H4 (cell line): Measurements from ENCODE around the gene S100A6. TPM values are rescaled to one million over a fixed set of nuclear protein-coding genes. Genes with fewer than 3 reads are reported as not detected.
"Not testable (repeated sequence)": the region's sequence is repeated elsewhere in the genome, so short reads cannot be mapped to it uniquely, and the experiment has no call there.

Experiments used
- DNase-seq: peaks from one replicate; pipeline ENCODE4 v3.0.0-alpha.2; 2015; ENCODE audit warnings: low spot score
- total RNA-seq: library from RNA; depleted of rRNA; stranded (reverse); fragments of >200 nt; shearing (Covaris generic); gene quantifications from 2 replicates; pipeline ENCODE4 v1.2.3, GENCODE V29; 2014

The S100A6 gene
- total RNA-seq, 1 experiment from 2014 or later: 469 TPM

GRCh38 chr1:153563991-153564390 is 28.2 kb upstream of the S100A6 start:
- DNase-seq: no peak

- no peak for DNase-seq
These were observed 27.7 kb upstream of the S100A6 start for GRCh38 chr1:153563483-153563901.

GRCh38 chr1:153562021-153562420 is 26.2 kb upstream of the S100A6 start:
- not testable (repeated sequence) for DNase-seq

GRCh38 chr1:153561466-153561985 is 25.7 kb upstream of the S100A6 start:
- DNase-seq: no peak

DNA sequence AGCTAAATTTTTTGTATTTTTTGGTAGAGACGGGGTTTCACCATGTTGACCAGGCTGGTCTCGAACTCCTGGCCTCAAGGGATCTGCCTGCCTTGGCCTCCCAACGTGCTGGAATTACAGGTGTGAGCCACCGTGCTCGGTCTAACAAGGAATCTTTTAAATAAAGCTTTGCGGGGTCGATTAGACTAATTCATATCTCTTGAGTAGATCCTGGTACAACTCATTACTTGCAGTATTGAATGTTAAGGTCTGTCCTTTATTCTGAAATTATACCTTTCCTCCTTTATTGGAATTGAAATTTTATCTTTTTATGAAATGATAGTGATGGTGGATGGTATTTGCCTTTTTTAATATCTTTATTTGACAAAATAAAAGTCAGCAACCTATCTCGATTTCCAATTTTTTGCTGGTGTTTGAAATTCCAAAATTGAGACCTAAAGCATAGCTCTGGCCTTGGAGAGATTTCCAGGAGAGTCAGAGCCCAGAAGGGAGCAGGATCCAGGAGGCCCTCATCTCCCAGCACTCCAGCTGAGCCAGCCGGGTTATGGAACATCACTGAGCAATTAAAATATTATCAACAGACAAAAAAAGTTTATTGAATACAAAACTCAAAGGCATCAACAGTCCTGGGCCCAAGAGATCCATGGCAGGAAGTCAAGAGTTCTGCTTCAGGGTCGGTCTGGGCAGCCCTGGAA is 25.1 kb upstream of the S100A6 start:
- no peak for DNase-seq

GRCh38 chr1:153560241-153560640 is 24.4 kb upstream of the S100A6 start:
- no peak for DNase-seq

- DNase-seq: no peak
These were observed 22.1 kb upstream of the S100A6 start for GRCh38 chr1:153557877-153558276.

DNA sequence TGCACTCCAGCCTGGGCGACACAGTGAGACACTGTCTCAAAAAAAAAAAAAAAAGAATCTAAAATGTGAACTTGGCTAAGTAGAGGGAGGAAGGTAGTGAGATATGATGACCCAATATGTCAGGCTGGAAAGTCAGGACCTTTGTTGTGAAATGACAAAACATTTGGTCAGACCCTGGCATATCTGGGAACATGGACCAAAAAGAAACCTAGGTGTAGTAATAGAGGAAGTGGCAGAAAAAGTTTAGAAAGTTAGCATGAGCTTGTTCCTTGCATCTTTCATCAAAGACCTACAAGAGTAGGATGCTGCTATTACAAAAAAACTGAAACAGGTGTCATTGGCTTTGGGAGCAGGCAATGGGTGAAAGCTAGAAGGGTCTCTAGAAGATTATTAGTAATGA is 20.6 kb upstream of the S100A6 start:
- DNase-seq: no peak

DNA sequence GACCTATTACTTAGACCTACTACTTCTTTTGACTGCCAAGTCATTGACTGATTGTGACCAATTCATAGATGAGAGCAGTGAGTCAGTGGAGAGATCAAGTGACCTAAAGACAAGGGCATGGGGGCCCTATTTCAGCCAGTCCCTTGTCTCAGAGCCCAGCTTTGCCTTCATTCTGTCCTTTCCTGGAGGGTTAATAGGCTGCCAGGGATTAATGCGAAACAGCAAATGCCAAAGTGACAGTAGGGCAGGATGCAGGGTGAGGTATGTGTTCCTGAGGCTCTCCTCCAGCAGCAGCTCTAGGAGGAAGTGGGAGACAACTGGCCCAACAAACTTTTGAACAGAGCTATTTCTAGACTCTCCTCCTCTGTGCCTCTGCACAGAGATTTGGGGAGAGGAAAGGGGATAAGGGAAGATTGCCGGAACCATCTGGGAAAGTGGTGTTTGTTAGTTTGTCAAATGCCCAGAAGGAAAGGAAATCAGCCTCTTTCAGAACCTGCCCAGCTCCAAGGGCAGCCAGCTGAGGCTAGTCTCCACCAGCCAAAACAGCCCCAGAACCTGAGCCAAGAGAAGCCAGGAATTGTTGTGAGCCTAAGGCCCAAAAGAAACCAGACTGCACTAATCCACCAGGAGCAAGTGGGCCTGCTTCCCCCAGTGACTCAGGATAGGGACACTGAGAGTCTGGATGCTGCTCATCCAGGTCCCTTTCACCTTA is 18.2 kb upstream of the S100A6 start:
- DNase-seq: no peak

DNA sequence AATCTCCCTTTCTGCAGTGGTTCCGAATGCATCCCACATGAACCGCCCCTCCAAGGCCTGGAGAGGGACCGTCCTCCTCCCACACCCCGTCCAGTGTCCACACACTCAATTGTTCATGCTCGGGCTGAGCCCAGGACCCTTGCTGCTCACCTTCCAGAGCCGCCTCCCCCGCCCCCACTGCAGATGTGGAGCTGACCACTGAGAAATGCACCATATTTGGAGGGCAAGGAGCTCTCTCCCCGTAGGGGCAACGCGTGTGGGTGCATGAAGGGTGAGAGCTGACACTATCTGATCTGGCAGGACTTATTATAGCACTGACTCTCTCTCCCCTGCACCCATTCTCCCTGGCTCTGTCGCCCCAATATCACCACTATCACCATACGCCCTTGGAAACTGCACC is 17.3 kb upstream of the S100A6 start:
- no peak for DNase-seq

DNA sequence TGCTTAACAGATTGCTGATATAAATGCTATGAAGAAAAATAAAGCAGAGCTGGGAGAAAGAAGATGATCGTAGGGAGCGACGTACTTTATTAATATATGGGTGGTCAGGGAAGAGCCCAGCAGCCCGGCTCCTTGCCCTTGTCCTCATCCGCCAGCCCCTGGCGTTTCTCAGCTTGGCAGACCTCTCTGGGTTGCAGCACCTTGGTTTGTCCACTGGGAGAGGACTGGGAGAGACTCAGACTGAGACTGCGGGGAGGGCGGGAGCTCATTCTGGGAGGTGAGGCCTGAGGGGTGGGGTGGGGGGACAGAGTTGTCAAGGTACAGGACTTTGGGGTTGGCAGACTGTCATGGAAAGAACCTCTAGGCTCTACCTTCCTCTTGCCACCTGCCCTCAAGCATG is 16.5 kb upstream of the S100A6 start:
- DNase-seq: no peak

DNA sequence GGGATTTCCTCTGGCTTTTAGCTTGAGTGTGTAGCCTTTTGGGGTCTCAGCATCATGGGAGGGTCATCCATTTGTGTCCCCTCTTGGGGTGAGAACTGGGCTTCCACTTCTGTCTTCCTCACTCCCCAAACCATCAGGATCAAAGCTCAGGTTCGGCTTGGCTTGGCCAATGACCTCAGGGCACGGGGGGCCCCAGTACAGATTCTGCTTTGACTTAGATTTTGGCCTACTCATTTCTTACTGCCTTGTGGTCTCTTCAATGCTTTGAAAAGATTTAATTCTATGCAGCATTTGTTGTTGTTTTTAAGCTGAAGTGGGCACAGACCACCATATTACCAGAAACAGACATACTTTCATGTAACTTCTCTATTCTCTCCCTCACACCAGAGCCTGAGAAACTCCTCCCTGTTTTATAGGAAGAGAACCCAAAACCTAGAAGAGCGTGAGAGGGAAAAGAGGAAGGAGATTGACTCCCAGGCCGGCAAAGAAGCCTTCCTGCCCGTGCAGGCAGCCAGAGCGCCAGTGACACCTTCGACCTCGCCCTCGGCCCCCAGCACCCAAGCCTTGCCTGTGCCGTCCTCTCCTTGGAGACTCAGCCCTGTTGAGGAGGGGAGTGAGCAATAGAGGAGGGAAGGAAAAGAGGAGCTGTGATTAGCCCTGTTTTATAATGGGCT is 15.2 kb upstream of the S100A6 start:
- no peak for DNase-seq

GRCh38 chr1:153550398-153550758 is 14.6 kb upstream of the S100A6 start:
- DNase-seq: no peak

DNA sequence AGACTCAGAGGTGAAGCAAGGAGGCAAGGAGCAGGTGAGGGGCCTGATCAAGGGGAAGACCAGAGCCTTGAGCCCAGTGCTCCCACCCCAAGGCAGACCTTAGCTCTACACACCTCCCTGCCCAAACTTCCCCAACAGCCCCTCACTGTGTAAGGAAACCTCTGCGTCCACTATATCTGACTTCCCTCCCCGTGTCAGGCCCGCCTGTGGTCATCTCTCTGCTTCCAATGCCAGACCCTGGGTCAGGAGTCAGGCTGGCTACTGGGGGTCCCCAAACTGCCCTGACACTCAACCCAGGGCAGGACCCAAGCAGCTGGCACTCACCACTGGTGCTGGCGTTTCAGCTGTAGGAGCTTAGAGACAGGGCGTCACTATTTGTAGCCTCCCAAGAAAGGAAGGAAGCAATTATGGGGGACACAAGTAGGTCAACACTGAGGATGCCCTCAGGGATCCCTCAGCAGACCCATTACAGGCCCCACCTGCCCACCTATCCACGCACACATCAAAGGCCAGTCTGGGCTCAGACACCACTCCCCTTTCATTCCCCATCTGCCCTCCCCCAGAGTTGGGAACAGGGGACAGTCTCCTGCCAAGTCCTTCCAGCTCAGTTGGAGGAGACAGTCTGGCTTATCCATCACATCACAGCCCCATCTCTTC is 14.1 kb upstream of the S100A6 start:
- no peak for DNase-seq

DNA sequence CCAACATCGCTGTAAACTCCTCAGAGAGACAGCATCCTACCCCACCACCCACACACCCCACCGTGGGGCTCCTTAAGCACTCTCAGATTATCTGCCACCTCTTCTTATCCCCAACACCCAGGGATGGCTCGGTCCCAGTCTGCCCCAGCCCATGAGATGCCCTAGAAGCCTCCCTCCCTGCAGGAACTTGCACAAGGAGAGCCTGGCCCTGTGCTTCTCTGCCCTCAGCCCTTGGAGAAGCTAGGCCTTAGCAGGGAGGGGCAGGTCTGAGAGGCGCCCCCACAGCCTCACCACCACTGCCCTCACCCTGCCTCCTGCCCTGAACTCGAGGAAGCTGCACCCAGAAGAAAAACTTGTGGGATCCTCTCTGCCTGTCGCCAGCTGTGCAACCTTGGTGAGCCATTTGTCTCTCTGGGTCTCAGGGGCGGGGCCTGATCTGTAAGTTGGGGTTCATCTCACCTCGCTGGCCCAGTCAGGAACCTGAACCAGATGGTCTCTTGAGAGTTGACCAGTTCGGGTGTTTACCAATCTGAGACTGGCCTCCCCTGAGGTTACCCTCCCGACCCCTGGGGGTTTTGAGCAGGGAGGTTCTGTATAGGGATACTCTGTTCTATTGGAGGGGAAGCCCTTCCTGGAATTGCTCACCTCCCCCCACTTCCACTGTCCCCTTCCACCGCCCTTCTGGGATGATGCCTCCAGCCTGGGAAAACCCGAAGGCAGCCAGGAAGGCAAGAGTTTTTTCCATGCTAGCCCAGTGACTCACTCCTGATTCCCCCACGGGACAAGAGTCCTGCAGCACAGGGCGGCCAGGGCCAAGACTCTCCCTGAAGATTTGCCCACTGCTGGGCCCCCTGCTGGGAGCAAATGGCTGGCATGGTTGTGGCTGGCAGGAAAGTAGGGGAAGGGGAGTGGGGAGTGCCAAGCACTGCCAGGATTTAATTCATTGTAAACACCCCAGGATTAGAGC is 13.2 kb upstream of the S100A6 start, which contains the start of gene S100A3:
TSS of gene S100A3 (minus strand) at position 537 of the 967 bp plus-strand sequence. CDS start 773 bp downstream, outside the sequence.
- peak; percentile 83 for DNase-seq

- DNase-seq: no peak
These were observed 12.1 kb upstream of the S100A6 start for GRCh38 chr1:153547560-153548551.

DNA sequence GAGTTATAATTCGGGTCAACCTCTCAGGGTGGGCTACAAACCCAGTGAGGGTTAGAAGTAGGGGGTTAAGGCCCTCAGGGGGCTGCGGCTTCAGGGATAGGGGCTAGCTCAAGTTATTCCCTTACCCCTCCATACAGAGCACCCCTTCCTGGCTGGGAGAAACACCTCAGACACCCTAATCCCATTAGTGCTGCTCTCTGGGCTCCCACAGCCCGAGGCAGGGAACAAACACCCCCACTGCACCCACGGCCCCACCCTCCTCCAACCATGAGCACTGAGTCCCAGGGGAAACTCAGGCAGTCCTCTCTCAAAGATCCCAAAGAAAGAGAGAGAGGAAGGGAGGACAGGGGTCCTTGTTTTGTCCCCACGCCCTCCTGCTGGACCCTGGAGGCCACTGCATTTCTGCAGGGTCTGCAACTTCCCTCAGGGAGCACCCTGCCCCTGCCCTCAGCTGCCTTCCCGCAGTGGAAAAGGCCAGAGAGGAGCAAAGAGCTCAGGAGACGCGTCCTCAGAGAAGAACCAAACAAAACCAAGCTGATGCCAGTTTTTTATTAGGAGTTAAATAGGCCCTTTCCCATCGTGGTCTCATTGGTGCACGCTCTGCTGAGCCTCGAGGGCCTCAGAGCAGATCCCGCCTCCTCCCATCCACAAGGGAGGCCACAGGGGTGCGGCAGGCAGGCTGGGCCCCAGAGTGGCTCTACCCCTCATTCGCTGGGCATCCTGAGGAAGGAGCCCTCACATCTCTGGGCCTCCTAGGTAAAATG is 11.2 kb upstream of the S100A6 start:
- no peak for DNase-seq

- DNase-seq: no peak
These were observed 10.6 kb upstream of the S100A6 start for GRCh38 chr1:153546371-153546770.
